Mesodermal cell (in vitro differentiated cells): ENCODE results near the gene HOMER1. TPM values are rescaled to one million over a fixed set of nuclear protein-coding genes. Genes with fewer than 3 reads are reported as not detected.

Source experiments
- H3K27ac ChIP-seq: 2 replicates; pipeline ENCODE4 v1.7.0; 2013; ENCODE audit warnings: mild to moderate bottlenecking, low read depth, low read length, moderate library complexity; ENCODE audit not compliant: severe bottlenecking
- H3K36me3 ChIP-seq: 2 replicates; pipeline ENCODE4 v1.7.1; 2013; ENCODE audit warnings: mild to moderate bottlenecking, low read length, moderate library complexity; ENCODE audit not compliant: control insufficient read depth, insufficient read depth
- H3K4me1 ChIP-seq: one replicate; pipeline ENCODE4 v1.7.1; 2013; ENCODE audit warnings: mild to moderate bottlenecking, low read length; ENCODE audit not compliant: insufficient read depth, control insufficient read depth, poor library complexity, severe bottlenecking
- H3K4me3 ChIP-seq: 2 replicates; pipeline ENCODE4 v1.7.0; 2013; ENCODE audit warnings: low read length, control low read depth, mild to moderate bottlenecking; ENCODE audit not compliant: insufficient read depth, poor library complexity, severe bottlenecking; ENCODE audit errors: extremely low read depth
- H3K9me3 ChIP-seq: 2 replicates; pipeline ENCODE4 v1.7.1; 2013; ENCODE audit warnings: mild to moderate bottlenecking, low read length, moderate library complexity; ENCODE audit not compliant: control insufficient read depth
- WGBS, 2 experiments: methylation state at CpG; one replicate each; pipeline ENCODE4 v1.1.5; 2013; ENCODE audit warnings: missing lambda C conversion rate in 2 of 2; ENCODE audit not compliant: insufficient coverage in 2 of 2; 5-methylcytosine and 5-hydroxymethylcytosine counted together
- polyA plus RNA-seq, 2 experiments: library from polyadenylated mRNA; stranded (reverse); fragments of 50-300 nt; gene quantifications; one replicate each; pipeline ENCODE4 v1.2.3, GENCODE V29; 2013

HOMER1 gene, protein sequence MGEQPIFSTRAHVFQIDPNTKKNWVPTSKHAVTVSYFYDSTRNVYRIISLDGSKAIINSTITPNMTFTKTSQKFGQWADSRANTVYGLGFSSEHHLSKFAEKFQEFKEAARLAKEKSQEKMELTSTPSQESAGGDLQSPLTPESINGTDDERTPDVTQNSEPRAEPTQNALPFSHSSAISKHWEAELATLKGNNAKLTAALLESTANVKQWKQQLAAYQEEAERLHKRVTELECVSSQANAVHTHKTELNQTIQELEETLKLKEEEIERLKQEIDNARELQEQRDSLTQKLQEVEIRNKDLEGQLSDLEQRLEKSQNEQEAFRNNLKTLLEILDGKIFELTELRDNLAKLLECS
- polyA plus RNA-seq (2013, experiment 1 of 2) = 15.8 TPM
- 15.3 TPM for polyA plus RNA-seq (2013, experiment 2 of 2)

DNA sequence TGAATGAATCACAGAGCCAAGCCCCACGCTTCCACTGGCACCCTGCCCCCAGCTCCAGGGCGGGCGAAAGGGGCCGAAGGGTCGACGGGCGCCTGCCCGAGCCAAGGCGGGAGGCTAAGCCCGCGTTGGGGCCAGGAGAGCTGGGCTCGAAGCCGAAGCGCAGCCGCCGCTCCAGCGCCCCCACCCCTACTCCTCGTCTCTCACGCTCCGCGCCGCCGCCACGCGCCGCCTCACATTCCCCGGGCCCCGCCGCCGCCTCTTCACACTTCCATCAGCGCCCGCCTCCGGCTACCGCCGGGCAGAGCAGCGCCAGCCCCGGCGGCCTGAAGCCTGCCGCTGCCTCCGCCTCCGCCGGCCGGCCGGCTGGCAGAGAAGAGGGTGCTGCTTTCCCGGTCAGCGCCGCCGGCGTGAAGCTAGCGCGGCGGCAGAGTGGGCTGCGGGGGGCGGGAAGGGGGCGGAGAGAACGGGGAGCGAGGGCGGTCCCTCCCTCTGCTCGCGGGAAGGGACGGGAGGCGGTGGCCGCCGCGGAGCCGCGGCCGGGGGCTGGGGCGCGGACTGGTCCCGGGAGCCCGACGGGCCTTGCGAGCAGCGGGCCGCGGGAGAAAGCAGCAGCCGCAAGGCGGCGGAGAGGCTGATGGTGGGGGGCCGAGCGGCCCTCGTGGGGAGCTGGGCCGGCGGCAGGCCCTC lies at the start of gene HOMER1:
TSS of gene HOMER1 (minus strand) at position 431 of the 687 bp plus-strand sequence. CDS start 1,360 bp downstream, outside the sequence.
- 0 to 1% methylated on average over 52 to 56 of the region's 85 CpGs for WGBS, 2 experiments
- Histone ChIP-seq H3K4me1 (peaks cover 7% of the 10 kb centered on the region), H3K9me3 (no peaks in the 10 kb centered on the region), H3K27ac (peak within 1 kb of the TSS; percentile 94), H3K36me3 (no peaks in the 10 kb centered on the region), H3K4me3 (peak within 1 kb of the TSS; percentile 76)

DNA sequence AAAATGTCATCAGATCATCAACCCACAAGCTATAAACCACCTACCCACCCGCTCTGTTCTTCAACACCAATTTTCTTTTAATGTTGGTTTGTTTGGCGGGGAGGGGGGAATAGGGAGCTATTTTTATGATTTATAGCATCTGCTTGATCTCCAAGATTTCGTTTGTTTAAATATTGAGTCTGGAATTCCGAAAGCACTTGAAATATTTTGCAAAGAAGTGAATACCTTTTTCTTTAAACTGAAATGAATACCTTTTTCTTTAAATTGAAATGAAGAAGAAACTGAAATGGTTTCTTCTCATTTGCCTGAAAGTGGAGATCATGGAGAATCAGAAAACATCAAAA lies 49.3 kb upstream of the HOMER1 start:
- 76 to 81% methylated on average over 2 of the region's 4 CpGs for whole genome bisulfite sequencing, 2 experiments
- H3K4me1 ChIP-seq = peaks cover 10% of the 10 kb centered on the region

DNA sequence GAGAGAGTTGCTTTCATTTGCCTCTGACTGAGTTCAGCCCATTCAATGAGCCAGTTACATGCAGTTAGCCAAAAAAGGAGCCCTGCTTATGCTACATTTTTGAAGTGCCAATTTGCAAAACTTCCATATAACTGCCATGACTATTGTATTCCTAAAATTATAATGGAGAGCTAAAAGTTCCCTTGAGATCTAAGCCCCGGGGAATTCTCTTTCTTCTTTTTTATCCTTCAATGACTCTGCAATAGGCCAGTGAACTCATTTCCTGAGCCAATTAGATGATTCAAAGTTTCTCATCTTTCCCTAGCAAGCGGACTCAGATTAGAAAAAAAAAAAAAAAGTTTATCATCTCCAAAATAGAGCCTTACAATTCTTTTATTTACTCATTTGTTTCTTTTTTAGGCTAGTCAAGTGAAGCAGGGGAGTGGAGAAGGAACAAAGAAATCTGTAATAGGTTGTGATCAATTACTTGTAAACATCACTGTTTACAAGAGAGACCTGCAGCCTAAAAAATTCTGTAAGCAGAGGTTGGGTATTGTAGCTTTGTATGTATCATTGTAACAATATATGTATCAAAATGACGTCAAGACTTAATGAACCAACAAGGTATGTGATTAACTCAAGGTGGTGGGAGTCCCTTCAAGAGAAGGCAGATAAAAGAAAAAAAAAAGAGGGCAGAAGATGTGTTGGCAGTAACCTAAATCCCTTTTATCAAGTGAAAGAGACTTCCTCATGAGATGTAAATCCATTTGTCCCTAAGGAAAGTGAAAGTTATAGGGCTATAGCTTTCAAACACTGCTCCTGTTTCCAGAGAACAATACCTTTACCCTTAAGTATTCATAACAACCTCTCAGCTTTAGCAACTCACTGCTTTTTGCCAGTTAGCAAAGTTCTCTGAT lies 48.7 kb upstream of the HOMER1 start:
- no peak overlapping the region for H3K4me3 ChIP-seq
- 75% methylated on average over 1 of the region's 3 CpGs; no CpG with 5 or more reads in 1 of the 2 experiments for WGBS, 2 experiments
- no peak overlapping the region for H3K27ac ChIP-seq

More for the DNA sequence above, 49.3 kb upstream of the HOMER1 start:
- Histone ChIP-seq H3K9me3 (no peaks in the 10 kb centered on the region), H3K27ac (no peak overlapping the region), H3K4me3 (no peak overlapping the region), H3K36me3 (no peaks in the 10 kb centered on the region)

DNA sequence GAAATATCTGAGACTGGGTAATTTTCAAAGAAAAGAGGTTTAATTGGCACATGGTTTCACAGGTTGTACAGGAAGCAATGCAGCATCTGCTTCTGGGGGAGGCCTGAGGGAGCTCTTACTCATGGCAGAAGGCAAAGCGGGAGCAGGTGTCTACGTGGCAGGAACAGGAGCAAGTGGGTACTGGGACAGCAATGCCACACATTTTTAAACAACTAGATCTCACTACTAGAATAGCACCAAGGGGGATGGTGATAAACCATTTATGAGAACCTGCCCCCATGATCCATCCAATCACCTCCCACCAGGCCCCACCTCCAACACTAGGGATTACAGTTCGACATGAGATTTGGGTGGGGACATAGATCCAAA lies 47.6 kb upstream of the HOMER1 start:
- no peaks in the 10 kb centered on the region for H3K36me3 ChIP-seq
- H3K4me1 ChIP-seq = peaks cover 10% of the 10 kb centered on the region
- no peaks in the 10 kb centered on the region for H3K9me3 ChIP-seq
- 80 to 100% methylated on average over 1 to 2 of the region's 3 CpGs for WGBS, 2 experiments
- peak overlapping the region; percentile 69 for H3K27ac ChIP-seq
- H3K4me3 ChIP-seq = no peak overlapping the region

More for the DNA sequence above, 48.7 kb upstream of the HOMER1 start:
- no peaks in the 10 kb centered on the region for H3K36me3 ChIP-seq
- H3K9me3 ChIP-seq = no peaks in the 10 kb centered on the region
- H3K4me1 ChIP-seq = peaks cover 10% of the 10 kb centered on the region

DNA sequence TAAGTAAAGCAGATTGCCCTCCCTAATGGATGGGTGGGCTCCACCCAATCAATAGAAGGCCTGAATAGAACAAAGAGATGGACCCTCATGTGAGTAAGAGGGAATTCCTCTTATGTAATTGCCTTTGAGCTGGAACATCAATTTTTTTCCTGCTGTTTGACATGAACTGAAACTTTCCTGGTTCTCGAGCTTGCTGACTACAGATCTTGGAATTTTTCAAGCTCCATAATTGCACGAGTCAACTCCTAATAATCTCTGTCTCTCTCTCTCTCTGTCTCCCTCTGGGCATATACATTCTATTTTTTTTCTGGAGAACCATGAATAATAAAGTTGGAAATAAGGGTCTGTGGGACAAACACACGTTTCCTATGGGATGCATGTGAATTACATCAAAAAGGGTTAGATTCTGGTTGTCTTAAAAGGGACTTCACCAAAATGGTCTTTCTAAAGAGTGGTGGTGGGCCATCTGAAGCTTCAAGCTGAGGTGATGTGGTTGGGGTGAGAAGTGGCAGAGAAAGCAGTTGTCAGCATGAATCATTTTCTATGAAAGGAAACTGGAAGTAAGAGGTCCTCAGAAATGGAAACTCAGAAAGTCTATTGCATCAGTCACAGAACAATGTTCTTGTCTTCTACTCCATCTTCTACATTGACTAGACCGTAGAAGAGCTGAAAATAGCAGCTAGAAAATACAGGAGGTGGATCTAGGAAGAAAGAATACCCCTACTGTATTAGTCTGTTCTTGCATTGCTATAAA lies 47.0 kb upstream of the HOMER1 start:
- Histone ChIP-seq H3K36me3 (no peaks in the 10 kb centered on the region), H3K4me1 (peaks cover 10% of the 10 kb centered on the region), H3K4me3 (no peak overlapping the region), H3K9me3 (no peaks in the 10 kb centered on the region), H3K27ac (peak overlapping the region; percentile 69)
- 73 to 93% methylated on average over 2 of the region's 4 CpGs for WGBS, 2 experiments

DNA sequence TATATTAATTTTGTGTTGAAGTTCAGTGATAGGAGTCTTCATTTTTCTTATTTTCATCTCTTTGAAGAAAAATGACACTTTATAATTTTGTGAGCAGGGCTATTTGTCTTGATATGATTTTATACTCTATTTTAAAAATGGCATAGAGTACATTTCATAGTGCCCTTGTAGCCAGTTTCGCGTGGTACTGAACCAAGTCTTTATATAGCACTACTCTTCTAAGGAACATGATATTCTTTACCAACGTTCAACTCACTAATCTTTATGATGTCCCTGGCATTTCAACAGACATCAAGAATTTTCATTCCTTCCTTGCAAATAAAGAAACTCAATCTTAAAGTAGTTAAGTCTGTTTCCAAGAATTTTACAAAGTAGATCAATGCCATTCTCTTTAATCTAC lies 41.5 kb upstream of the HOMER1 start:
- Histone ChIP-seq H3K4me3 (no peak overlapping the region), H3K27ac (no peak overlapping the region), H3K4me1 (no peaks in the 10 kb centered on the region), H3K36me3 (no peaks in the 10 kb centered on the region), H3K9me3 (no peaks in the 10 kb centered on the region)
- WGBS, 2 experiments = 81 to 88% methylated on average over 1 to 3 of the region's 3 CpGs

DNA sequence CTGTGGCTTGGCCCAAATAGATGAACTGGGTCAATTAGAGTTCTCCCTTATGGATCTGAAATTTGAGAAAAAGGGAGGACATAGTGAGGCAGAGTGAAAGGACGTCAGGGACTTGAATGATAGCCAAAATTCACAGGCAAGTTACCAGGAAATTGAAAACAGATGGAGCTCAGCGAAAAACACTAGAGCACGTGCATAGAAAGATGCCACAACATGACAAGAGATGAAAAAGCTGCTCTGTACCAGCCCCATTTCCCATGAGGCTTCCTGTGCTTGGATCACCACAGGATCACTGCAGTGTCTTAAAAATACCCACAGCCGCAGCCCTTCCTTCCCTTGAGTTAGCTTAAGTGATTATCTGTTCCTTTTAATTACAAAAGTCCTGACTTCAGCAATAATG lies 39.0 kb upstream of the HOMER1 start:
- Histone ChIP-seq H3K27ac (no peak overlapping the region), H3K9me3 (no peaks in the 10 kb centered on the region), H3K4me3 (no peak overlapping the region), H3K4me1 (no peaks in the 10 kb centered on the region), H3K36me3 (no peaks in the 10 kb centered on the region)
- WGBS, 2 experiments = 95 to 100% methylated on average over 3 of the region's 4 CpGs

DNA sequence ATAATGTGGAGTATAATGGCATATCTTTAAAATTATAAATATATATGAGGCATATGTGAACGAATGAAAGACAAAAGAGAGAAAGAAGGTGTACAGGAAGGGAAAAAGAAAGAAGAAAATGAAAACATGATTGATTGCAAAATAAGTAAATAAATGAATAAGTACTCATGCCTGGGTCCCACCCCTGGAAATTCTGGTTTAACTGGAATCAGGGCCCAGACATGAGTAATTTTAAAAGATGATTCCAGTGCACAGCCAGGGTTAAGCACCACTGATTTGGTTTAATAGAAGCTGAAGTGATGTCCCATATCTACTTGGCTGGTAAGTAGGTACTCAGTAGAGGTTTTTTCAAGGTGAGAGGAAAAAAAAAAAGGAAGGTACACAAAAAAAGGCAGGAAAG lies 34.0 kb upstream of the HOMER1 start:
- H3K4me1 ChIP-seq = no peaks in the 10 kb centered on the region
- H3K4me3 ChIP-seq = no peak overlapping the region
- no peaks in the 10 kb centered on the region for H3K36me3 ChIP-seq
- no peak overlapping the region for H3K27ac ChIP-seq
- WGBS, 2 experiments = no CpG with 5 or more reads among the region's 1 CpG
- H3K9me3 ChIP-seq = no peaks in the 10 kb centered on the region

DNA sequence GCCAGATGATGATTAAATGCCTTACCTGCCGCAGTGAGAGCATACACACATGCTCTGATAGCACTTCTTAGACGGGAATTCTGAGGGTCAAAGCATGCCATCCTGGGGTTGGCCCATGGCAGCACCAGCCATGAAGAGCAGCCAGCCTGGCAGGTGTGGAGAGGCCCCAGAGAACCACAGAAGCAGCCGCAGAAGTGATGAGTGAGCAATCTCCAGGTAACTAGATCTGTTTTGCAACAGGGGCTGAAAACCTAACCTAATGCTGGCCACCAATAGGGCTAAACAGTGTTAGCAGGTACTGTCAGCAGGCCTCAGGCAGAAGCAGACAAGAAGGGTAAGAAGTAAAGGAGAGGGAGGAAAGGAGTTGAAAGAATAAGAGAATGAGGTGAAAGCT lies 33.5 kb upstream of the HOMER1 start:
- 87 to 88% methylated on average over 3 of the region's 3 CpGs for WGBS, 2 experiments
- Histone ChIP-seq H3K4me3 (no peak overlapping the region), H3K4me1 (no peaks in the 10 kb centered on the region), H3K27ac (no peak overlapping the region), H3K36me3 (no peaks in the 10 kb centered on the region), H3K9me3 (no peaks in the 10 kb centered on the region)
